Middle frontal gyrus (tissue), 1 donor: ENCODE results near the gene CNPY1.

Experiments
- DNase-seq: peaks from one replicate; pipeline ENCODE4 v3.0.0-alpha.2; 2015; ENCODE audit warnings: low spot score; ENCODE audit errors: extremely low spot score

The CNPY1 gene

GRCh38 chr7:155490697-155491628 is 55.4 kb downstream of the CNPY1 start:
- DNase-seq: no peak

- DNase-seq: no peak
These were observed 56.3 kb downstream of the CNPY1 start for GRCh38 chr7:155489862-155490696.

- no peak for DNase-seq
These were observed 57.1 kb downstream of the CNPY1 start for GRCh38 chr7:155489158-155489840.

GRCh38 chr7:155488483-155489127 is 57.8 kb downstream of the CNPY1 start:
- no peak for DNase-seq

GRCh38 chr7:155487509-155488482 is 58.6 kb downstream of the CNPY1 start:
- no peak for DNase-seq

GRCh38 chr7:155486783-155487508 is 59.4 kb downstream of the CNPY1 start:
- DNase-seq: no peak

- no peak for DNase-seq
These were observed 61.6 kb downstream of the CNPY1 start for GRCh38 chr7:155484483-155485399.

GRCh38 chr7:155483868-155484325 is 62.5 kb downstream of the CNPY1 start:
- DNase-seq: no peak

- no peak for DNase-seq
These were observed 63.1 kb downstream of the CNPY1 start for GRCh38 chr7:155483245-155483644.

GRCh38 chr7:155482511-155483183 is 63.7 kb downstream of the CNPY1 start:
- no peak for DNase-seq

- no peak for DNase-seq
These were observed 64.6 kb downstream of the CNPY1 start for GRCh38 chr7:155481764-155482163.

- no peak for DNase-seq
These were observed 68.9 kb downstream of the CNPY1 start for GRCh38 chr7:155477476-155477875.

GRCh38 chr7:155471718-155472117 is 74.6 kb downstream of the CNPY1 start:
- DNase-seq: no peak

GRCh38 chr7:155470686-155471638 is 75.4 kb downstream of the CNPY1 start:
- no peak for DNase-seq

- no peak for DNase-seq
These were observed 76.2 kb downstream of the CNPY1 start for GRCh38 chr7:155470186-155470487.

GRCh38 chr7:155469311-155470185 is 76.8 kb downstream of the CNPY1 start:
- DNase-seq: no peak
